ENCODE measurements around the gene AFTPH. TPM values are rescaled to one million over a fixed set of nuclear protein-coding genes. Genes with fewer than 3 reads are reported as not detected.

AFTPH gene
- total RNA-seq, 1 experiment from 2014 or later = 13.5 TPM

- Histone ChIP-seq H3K23ac (ENCODE audit: insufficient read length, low read depth, low read length) (no peak overlapping the region), H4K91ac (ENCODE audit: insufficient read length, low read depth, low read length) (no peak overlapping the region), H2BK120ac (ENCODE audit: low read depth, low read length, poor library complexity, severe bottlenecking) (no peak overlapping the region), H2BK5ac (ENCODE audit: insufficient read length, low read length) (no peak overlapping the region), H3K23me2 (ENCODE audit: insufficient read length, low read depth, low read length, poor library complexity, severe bottlenecking) (peaks cover 17% of the 10 kb centered on the region), H3K9ac (ENCODE audit: extremely low read depth, insufficient read length, low read length) (peak overlapping the region; percentile 69), H3K56ac (ENCODE audit: insufficient read length, low read depth, low read length) (no peak overlapping the region), H3T11ph (ENCODE audit: low read length) (no peak overlapping the region), H3K4ac (ENCODE audit: low read depth, low read length) (no peak overlapping the region), H3K79me1 (ENCODE audit: insufficient read depth, low read depth, low read length, poor library complexity, severe bottlenecking) (peaks cover 6% of the 10 kb centered on the region), H3K14ac (ENCODE audit: insufficient read depth, low read length) (peak overlapping the region; percentile 14; the same call in 1 of the 2 replicates), H3K27me3 (ENCODE audit: insufficient read depth, low read length) (no peaks in the 10 kb centered on the region), H4K8ac (replicated peaks; ENCODE audit: insufficient read length, low read depth, low read length) (no peak overlapping the region), H3K4me2 (ENCODE audit: insufficient read depth, insufficient read length, low read length) (peak overlapping the region; percentile 94), H2AK5ac (ENCODE audit: insufficient read length, low read length) (no peak overlapping the region), H2BK15ac (ENCODE audit: low read depth, low read length) (no peak overlapping the region), H3K9me3 (ENCODE audit: control insufficient read depth, low read depth, low read length) (no peaks in the 10 kb centered on the region), H3K27ac (ENCODE audit: insufficient read length, low read depth, low read length) (no peak overlapping the region), H2BK20ac (ENCODE audit: low read depth, low read length, poor library complexity, severe bottlenecking) (no peak overlapping the region), H3K79me2 (ENCODE audit: insufficient read depth, low read length) (peaks cover 6% of the 10 kb centered on the region; the same call in 1 of the 2 replicates), H3K4me1 (ENCODE audit: insufficient read depth, low read length) (no peaks in the 10 kb centered on the region), H2AFZ (ENCODE audit: low read length) (no peak overlapping the region), H3K18ac (ENCODE audit: insufficient read length, low read depth, low read length) (no peak overlapping the region), H4K20me1 (ENCODE audit: control insufficient read depth, insufficient read depth, insufficient read length) (no peaks in the 10 kb centered on the region), H4K5ac (ENCODE audit: insufficient read length, low read depth, low read length) (no peak overlapping the region), H2BK12ac (ENCODE audit: insufficient read length, low read depth, low read length) (no peak overlapping the region)
- Mint-ChIP-seq H3K27me3 (ENCODE audit: low read depth) (no peaks in the 10 kb centered on the region), H3K4me3 (peak overlapping the region; percentile 95 to 100), H3K4me1 (peaks cover 20 to 21% of the 10 kb centered on the region in 2 experiments), H3K27ac (peak overlapping the region; percentile 64 to 93 (median 70); a peak in 4 of 7 replicates), H3K9me3 (no peaks in the 10 kb centered on the region), H3K36me3 (ENCODE audit: insufficient read depth in 1 of 3, low read depth in 3 of 3) (no peaks in the 10 kb centered on the region)
- peak; percentile 48 for DNase-seq
- TF ChIP-seq CTCF (conservative IDR thresholded peaks at IDR 0.05) = no peak
- no CpG with 5 or more reads among the region's 48 CpGs for WGBS (ENCODE audit: extremely low coverage, insufficient read length, low lambda C conversion rate)
These were observed 632 bp downstream of the AFTPH start for GRCh38 chr2:64524604-64525316.

Measured in H9 (cell line).